ENCODE data around the gene MAP4.

The MAP4 gene

DNA sequence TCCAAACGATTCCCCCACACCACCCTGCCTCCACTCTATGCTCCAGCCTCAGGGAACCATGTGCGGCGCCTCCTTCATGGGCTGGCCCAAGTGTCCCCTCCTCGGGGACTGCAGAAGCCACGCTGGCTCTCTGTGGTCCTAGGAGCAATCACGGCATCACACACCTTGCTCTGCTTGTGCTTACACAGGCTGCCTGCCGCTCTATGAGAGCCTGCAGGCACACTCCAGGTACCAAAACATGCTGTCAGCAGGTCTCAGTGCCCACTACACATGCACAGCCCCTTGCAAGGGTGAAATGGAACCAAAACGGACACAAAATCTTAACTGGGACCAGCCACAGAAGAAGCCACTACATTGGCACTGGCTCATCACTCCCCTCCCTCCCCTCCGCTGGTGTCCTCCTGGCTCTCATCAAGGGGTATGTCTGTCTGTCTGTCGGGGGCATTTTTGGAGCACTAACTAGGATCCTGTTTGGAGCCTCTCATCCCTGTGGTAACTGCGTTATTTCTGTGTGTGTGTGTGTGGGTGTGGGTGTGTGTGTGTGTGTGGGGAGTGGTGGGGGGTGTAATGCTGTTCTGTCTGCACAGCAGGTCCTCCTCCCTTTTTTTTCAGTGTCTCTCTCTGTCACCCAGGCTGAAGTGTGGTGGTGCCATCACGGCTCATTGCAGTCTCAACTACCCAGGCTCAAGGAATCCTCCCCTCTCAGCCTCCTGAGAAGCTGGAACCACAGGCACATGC is 152.7 kb downstream of the MAP4 start:
- DNase-seq = no peak

DNA sequence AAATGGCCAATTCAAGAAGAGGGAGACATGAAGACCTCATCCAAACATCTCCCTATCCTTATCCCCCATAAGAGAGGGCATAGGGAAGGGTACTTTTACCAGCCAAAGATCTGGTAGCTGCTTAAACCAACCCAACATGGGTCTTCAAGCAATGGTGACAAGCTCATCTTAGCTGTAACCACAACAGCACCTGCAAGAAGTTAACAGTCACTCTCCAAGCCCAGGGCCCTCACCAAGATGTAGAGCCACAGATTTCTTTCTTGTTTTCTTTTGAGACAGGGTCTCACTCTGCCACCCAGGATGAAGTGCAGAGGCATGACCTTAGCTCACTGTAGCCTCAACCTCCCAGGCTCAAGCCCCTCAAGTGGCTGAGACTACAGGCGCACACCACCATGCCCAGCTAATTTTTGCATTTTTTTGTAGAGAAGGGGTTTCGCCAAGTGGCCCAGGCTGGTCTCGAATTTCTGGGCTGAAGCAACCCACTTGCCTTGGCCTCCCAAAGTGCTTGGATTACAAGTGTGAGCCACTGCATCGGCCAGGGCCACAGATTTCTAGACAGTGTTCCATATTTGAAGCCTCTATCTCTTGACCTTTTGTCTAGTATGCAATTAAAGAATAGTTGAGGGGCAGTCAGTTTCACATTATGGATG is 156.1 kb downstream of the MAP4 start:
- no peak for DNase-seq

DNA sequence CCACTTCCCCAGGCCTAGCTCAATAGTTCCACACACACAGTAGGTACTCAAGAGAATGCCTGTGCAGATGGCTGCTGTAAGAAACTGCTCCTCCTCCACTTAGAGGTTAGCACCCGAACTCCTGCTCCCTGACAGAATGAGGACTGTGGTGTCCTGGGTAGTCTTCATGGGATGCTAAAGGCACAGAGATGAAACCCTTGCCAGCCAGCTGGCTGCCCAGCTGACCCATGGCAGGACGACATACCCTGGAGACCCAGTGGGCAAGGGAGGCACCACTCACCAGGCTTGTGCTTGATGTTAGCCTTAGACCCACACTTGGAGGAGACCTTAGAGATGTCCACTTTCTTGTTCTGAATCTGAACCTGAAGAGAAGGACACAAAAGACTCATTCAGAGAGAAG is 159.1 kb downstream of the MAP4 start:
- no peak for DNase-seq

DNA sequence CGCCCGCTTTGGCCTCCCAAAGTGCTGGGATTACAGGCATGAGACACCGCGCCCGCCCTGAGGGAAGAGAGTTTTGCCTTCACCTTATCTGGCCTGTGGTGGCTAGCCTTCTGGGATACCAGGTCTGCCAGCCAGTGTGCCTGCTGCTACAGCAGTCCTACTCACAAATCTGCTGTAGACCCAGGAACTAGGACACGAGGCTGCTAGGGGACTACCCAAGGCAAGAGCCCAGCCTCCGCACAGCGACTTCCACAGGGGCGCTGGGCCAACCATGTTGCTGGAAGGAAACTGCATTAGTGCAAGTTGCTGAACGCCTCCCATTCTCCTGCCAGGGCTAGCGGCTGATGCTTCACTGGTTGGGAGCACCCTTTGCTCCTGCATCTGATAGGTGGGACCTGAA is 159.5 kb downstream of the MAP4 start:
- no peak for DNase-seq

DNA sequence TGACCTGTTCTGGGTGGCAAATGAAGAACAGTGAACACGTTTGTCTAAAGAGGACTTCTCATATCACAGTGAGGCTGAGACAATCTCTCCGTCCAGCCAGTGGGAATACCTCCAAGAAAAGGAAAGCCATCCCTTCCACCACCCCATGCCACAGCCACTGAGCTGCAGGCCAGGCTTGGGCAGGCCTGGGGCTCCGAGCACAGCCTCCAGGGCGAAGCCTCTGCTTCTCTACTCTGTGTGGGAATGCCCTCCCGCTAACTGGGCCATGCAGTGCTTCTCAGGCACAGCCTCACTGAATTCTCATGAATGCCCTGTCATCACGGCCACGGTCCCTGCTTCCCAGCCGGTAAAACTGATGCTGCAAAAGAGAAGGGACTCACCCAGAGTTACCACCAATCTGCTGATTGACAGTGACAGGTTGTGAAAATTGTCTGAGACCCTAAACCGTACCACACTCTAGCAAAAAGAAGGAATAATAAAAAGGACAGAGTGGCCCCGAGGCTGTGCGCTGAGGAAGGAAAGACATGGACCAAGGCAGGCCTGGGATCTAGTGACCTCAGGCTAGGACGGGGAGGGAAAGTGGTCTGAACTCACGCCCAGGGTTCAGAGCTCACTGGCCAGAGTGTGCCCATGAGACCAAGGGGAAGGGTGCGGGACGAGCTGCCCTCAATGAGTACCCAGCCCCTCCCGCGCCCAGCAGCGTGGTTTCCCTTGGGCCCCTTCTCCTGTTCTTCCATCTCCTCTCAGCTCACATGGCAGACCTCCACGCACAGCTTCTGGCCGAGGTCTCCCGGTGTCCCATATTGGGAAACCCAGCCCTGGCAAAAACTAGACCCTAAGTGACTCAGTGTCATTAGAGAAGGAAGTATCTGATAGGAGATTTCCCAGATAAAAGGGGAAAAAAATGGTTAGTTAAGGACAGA is 160.5 kb downstream of the MAP4 start:
- no peak for DNase-seq

DNA sequence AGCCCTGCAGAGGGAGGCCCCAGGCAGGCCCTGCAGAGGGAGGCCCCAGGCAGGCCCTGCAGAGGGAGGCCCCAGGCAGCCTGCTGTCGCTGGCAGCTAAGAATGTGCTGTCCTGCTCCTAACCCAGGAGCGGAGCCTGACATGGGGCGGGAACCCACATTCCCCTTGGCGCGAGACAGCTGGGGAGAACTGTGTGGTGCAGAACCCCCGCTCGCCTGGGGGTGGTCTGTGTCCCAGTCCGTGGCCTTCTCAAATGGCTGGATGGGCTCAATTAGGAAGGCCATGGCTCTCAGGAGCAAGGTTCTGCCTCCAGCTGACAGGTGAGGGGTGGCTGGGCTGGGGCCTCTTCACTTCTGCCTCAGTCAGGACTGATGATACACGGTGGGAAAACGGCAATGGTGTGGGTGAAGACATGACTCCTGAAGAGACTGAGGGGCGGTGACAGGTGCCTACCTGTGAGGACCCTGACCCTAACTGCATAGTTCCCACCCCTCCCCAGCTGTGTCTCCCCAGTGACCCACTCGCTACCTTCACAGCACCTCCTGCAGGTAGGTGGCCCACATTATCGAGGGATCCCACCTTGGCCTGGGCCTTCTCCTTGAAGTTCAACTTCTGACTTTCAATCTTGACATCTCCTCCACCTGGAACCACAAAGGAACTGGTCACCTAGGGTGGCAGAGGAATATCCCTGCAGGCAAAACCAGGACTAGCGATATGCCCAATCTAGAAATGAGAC is 161.3 kb downstream of the MAP4 start:
- no peak for DNase-seq

GRCh38 chr3:47854267-47854666 is 161.9 kb downstream of the MAP4 start:
- no peak for DNase-seq

GRCh38 chr3:47852604-47853602 is 163.3 kb downstream of the MAP4 start:
- DNase-seq = no peak

DNA sequence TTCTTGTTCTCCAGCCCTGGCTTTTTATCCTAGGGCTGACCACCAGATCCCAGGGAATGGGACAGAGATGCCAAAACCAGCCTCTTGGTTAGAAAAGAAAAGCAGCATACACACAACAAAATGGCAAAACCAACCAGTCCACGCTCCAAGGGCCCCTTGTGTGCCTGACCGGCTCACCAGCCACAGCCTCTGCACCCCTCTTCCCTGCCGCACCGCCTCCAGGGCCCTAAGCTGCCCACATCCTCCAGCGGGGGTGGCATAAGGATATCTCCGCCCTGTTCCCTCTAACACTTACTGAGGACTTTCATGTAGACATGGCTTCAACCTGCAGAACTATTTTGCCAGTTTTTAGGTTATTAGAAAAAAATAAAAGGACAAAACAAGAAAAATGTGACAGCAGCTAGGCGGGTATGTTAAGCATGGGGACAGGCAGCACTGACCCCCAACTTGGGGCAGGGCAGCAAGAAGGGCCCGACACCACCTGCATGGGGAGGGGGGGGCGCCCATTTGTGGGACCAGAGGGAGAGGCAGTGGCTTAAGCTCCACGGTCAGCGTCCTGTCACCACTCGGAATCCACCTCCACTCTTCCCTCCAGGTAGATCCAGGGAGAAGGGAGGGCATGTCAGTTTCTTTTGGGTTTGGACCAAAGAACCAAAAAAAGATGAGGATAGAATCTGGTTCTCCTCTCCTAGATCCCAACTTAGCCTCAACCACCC is 164.2 kb downstream of the MAP4 start:
- DNase-seq = no peak

DNA sequence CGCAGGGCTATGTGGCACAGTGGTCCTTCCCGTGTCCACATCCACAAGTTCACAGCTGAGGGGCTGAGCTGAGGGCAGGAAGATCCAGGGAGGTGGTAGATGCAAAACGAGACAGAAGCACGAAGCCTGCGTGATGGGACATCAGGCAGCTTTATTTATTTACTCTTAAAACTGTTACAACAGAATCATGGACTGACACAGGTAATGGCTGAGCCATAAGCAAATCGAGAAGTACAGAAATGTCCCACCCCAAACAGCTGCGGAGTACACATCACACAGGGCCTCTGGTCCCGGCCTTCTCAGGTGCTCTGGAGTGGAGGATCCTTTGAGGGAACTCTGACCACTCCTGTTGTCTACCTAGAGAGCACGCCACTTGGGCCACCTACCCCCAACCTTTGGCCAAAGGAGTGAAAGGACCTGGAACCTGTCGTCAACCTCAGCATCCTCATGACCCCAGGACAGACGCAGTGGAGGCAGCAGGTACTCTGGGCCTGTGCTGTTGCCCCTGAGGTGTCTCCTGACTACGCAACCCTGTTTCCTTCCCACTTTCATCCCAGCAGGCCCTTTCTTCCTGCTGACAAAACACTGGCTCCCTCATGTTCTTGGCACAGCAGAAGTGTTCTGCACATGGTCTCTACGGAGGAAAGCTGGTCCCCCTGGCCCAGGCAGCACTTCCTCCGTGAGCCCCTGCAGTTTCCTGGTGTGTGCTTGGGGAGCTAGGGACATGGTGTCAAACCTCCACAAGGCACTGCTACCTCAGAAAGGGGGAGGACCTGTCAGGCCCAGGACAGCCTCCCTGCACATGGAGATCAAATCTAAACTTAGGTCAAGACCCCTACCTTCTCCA is 165.4 kb downstream of the MAP4 start:
- DNase-seq = no peak

- DNase-seq = peak in 1 of 2 donors; percentile 23
Measured at GRCh38 chr3:47849699-47850563, 166.3 kb downstream of the MAP4 start.

DNA sequence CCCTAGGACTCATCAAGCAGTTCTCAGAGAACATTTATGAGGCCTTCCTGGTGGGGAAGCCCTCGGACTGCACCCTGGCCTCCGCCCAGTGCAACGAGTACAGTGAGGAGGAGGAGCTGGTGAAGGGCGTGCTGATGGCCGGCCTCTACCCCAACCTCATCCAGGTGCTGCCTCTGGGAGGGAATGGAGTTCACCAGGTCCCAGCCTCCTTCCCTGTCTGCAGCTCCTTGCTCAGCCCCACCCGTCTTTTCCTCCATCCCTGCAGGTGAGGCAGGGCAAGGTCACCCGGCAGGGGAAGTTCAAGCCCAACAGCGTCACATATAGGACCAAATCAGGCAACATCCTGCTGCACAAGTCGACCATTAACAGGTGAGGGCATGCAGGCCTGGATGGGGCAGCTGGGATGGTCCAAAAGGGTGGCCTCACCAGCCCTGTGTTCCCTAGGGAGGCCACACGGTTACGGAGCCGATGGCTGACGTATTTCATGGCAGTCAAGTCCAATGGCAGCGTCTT is 167.0 kb downstream of the MAP4 start:
- DNase-seq = no peak

DNA sequence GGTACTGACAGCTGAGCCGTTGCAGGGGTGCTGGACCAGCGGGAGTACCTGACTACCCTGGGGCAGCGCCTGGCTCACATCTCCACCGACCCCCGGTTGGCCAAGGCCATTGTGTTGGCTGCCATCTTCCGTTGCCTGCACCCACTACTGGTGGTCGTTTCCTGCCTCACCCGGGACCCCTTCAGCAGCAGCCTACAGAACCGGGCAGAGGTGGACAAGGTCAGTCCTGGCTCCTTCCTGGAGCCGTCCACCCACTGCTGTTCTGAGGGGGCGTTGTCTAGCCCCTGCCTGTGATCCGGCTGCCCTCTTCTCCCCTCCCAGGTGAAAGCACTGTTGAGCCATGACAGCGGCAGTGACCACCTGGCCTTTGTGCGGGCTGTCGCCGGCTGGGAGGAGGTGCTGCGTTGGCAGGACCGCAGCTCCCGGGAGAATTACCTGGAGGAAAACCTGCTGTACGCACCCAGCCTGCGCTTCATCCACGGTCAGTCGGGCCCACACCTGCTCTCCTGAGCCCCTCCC is 167.6 kb downstream of the MAP4 start:
- no peak for DNase-seq

GRCh38 chr3:47847801-47848518 is 168.3 kb downstream of the MAP4 start:
- no peak for DNase-seq

DNA sequence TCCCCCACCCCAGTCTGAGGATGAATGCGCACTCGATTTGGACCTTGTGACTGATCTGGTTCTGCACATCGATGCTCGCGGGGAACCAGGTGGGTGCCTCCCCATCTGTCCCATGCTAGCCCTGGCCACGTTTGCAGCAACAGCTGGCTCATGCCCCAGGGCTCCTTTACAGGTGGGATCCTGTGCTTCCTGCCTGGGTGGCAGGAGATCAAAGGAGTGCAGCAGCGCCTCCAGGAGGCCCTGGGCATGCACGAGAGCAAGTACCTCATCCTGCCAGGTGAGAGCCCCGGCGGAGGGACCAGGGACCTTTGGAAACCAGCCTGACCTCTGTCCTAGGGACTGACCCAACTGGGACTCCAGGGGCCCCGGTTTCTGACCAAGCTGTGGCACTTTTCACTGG is 169.0 kb downstream of the MAP4 start:
- DNase-seq = no peak

GRCh38 chr3:47846880-47847248 is 169.4 kb downstream of the MAP4 start:
- no peak for DNase-seq

DNA sequence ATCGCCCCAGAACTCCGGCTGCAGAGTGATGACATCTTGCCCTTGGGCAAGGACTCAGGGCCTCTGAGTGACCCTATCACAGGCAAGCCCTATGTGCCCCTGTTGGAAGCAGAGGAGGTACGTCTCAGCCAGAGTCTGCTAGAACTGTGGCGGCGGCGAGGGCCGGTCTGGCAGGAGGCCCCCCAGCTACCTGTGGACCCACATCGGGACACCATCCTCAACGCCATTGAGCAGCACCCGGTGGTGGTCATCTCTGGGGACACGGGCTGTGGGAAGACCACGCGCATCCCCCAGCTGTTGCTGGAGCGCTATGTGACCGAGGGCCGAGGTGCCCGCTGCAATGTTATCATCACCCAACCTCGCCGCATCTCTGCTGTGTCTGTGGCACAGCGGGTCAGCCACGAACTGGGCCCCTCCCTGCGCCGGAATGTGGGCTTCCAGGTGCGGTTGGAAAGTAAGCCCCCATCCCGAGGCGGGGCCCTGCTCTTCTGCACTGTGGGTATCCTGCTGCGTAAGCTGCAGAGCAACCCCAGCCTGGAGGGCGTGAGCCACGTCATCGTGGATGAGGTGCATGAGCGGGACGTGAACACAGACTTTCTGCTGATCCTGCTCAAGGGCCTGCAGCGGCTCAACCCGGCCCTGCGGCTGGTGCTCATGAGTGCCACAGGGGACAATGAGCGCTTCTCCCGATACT is 169.9 kb downstream of the MAP4 start:
- DNase-seq = no peak

Measured in inflammatory macrophage treated with lipopolysaccharide for 1 hour (primary cell).